A673 (cell line): ENCODE measurements around the gene RAD23B.

Experiments
- EZH2 ChIP-seq: fragments of 200-600 bp; sonication (generic); IDR thresholded peaks from 2 replicates; pipeline ENCODE4 v1.6.1; 2017; ENCODE audit warnings: borderline replicate concordance, low read depth, mild to moderate bottlenecking, mixed read lengths, antibody characterized with exemption, low read length; ENCODE audit not compliant: poor library complexity, severe bottlenecking
- TF ChIP-seq, protein P1 (sequence below): fragments of 300-800, 200-600 bp; sonication (generic); conservative IDR thresholded peaks from 2 replicates; pipeline ENCODE4 v1.5.1; 2017; ENCODE audit warnings: low read depth, mild to moderate bottlenecking, antibody characterized with exemption, low read length, moderate library complexity, mixed read lengths

DNA sequence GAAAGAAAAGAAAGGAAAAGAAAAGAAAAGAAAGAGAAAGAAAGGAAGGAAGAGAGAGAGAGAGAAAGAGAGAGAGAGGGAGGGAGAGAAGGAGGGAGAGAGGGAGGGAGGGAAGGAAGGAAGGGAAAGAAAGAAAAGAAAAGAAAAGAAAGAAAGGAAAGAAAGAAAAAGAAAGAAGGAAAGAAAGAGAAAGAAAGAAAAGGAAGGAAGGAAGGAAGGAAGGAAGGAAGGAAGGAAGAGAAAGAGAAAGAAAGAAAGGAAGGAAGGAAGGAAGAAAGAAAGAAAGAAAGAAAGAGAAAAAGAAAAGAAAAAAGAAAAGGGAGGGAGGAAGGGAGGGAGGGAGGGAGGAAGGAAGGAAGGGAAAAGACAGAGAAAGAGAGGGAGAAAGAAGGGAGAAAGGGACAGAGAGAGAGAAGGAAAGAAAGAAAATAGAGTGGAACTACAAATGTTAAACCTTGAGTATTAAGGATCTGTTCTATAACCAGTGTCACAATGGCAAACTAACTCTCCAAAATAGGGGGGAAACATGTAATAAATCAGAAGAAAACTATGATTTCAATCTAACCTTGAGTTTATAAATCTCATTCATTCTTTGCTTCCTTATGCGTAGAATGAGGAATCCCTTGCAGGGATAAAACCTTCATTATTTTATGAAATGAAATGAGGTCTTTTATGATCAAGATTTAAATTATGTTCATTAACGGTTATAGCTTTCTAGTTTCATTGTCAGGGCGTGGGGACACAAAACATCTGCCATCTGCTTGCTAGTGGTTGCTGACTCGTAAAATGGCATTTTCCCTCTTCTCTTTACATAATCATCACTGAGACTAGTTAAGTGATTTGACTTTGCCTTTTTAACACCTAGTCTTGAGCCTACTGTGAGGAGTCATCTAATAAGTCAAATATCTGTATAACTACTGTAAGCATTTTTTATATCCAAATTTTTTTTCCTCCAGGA, 40.7 kb upstream of the RAD23B start:
- TF ChIP-seq EZH2, result no peak
- TF ChIP-seq, protein P1, sequence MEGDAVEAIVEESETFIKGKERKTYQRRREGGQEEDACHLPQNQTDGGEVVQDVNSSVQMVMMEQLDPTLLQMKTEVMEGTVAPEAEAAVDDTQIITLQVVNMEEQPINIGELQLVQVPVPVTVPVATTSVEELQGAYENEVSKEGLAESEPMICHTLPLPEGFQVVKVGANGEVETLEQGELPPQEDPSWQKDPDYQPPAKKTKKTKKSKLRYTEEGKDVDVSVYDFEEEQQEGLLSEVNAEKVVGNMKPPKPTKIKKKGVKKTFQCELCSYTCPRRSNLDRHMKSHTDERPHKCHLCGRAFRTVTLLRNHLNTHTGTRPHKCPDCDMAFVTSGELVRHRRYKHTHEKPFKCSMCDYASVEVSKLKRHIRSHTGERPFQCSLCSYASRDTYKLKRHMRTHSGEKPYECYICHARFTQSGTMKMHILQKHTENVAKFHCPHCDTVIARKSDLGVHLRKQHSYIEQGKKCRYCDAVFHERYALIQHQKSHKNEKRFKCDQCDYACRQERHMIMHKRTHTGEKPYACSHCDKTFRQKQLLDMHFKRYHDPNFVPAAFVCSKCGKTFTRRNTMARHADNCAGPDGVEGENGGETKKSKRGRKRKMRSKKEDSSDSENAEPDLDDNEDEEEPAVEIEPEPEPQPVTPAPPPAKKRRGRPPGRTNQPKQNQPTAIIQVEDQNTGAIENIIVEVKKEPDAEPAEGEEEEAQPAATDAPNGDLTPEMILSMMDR, result no peak
